HG03520 (cell line): ENCODE results near the gene SIGLEC6.

ENCODE experiments used
- ATAC-seq: cut with Tn5 transposase; IDR thresholded peaks from one replicate; pipeline ENCODE4 v1.9.1; 2021; ENCODE audit warnings: mild to moderate bottlenecking, moderate library complexity; ENCODE audit not compliant: unreplicated experiment

The SIGLEC6 gene

DNA sequence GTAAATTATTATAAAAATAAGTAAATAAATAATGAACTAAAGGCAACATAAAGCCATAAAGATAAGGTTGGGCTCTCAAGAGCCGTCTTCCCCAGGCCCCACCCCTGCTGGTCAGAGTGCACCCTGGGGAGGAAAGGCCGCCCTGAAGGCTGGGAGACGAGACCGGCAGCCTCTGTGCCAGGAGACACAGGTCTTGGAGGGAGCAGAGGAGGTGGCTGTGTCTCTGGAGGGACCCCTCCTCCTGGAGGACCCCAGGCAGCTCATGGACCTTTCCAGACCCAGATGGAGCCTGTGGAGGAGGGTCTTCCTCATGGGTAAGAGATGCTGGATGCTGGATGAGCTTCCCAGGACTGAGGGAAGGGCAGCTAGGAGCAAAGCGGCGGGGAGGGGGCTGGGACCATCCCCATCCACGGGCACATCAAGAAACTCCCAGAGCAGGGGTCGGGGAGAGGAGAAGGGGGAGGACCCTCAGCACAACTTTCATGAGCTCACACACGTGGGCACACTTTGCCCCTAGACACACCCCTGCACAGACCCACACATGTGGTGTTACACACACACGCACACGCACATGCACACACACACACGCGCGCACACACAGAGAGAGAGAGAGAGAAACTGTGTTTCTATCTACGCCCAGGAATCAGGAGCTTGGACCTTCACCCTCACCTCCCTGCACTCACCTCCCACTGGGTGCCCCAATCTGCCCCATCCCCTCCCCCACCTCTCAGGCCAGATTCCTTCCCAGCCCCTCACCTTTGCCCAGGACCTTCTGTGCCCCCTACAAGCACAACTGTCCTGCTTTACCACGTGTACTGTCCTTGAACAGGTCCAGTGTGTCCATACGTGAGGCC, 52.9 kb downstream of the SIGLEC6 start, which contains the start of gene CEACAM18:
Gene CEACAM18 (plus strand): TSS at position 159 of the 854 bp plus-strand sequence.
- no peak for ATAC-seq

GRCh38 chr19:51477344-51477743, 54.1 kb downstream of the SIGLEC6 start:
- ATAC-seq = no peak

GRCh38 chr19:51476164-51476563, 55.3 kb downstream of the SIGLEC6 start:
- no peak for ATAC-seq

DNA sequence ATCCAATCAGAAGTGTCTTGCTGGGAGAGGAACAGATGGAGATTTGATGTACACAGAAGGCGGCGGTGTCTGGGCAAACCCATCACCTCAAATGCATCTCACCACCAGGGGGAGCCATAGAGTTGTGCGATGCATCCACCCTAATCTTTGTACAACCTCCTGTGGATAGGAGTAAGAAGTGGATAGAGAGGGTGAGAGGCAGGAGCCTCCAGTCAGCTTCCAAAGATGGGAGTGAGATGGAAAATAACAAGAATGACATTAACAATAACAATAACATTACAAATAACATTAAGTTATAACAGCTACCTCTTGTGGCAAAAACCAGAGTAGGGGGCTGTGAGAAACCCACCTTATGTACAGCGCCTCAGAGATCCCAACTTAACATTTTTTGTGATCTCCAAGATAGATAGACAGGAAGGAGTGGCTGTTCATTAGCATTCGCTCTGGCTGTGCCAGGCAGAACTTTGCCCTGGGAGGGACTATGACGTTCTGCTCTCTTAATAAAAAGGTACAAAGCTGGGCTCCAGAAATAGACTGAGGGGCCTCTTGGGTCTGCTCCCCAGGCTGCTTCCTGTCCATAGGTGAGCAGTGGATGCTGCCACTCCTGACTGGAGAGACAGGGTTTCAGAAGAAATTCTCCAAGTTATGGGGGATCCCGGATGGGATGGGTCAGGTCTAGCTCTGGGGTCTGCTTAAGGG, 58.3 kb downstream of the SIGLEC6 start:
- no peak for ATAC-seq

- ATAC-seq = no peak
Measured at GRCh38 chr19:51472607-51473006, 58.9 kb downstream of the SIGLEC6 start.

DNA sequence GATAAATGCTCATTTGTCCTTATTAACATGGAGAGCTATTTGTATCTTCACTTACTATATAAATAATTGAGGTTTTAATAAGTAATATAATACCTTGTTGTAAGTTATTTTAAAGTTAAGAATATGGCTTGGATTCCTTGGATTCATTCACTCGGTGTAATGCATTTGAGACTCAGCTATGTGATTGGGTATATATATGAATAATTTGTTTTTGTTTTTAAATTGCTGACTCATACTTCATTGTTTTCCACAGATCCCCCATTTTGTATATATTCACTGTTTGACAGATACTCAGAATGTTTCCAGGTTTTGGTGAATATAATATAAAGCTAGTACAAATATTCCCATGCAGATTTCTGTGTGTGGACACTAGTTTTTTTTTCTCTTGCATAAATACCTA, 59.9 kb downstream of the SIGLEC6 start:
- no peak for ATAC-seq

DNA sequence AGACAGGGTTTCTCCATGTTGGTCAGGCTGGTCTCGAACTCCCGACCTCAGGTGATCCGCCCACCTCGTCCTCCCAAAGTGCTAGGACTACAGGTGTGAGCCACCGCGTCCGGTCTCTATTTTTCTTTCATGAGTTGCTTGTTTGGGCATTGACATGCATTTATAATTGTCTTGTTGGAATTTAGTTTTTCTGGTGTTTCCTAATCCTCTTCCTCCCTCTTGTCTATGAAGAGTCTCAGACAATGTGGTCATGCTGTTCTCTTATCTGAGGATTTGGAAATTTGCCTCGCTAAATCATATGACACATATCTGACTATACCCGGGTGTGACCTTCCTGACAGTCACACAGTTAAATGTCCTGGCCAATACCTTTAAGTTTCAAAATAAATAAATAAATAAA, 60.5 kb downstream of the SIGLEC6 start:
- no peak for ATAC-seq

DNA sequence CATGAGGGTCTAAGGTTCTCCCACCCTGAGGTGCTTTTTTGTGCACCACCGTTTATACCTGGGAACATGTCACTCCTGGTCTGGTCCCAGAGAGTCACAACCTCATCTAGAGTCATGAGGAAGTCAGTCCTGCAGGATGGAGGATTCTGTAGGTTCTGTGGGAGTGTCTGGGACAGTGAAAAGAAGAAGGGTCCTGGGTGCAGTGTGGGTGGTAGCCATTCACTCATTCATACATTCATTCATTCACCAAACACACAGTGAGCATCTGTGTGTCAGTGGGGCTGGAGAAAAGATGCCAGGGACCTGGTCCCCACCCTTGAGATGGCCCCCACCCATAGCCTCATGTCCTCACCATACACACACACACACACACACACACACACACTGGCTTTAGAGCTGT, 61.8 kb downstream of the SIGLEC6 start:
- no peak for ATAC-seq

GRCh38 chr19:51469162-51469561, 62.3 kb downstream of the SIGLEC6 start:
- ATAC-seq = no peak

GRCh38 chr19:51468545-51468920, 62.9 kb downstream of the SIGLEC6 start:
- no peak for ATAC-seq

- no peak for ATAC-seq
Measured at GRCh38 chr19:51467864-51468544, 63.5 kb downstream of the SIGLEC6 start.
